HEK293 (cell line): ENCODE results near the gene ALKBH3.

ENCODE experiments used
- GLI4 ChIP-seq: fragments of 450-650 bp; formaldehyde crosslinking; IDR thresholded peaks from 2 replicates; pipeline ENCODE4 v1.5.1; 2016; ENCODE audit warnings: missing biosample characterization, missing genetic modification characterization
- RBAK ChIP-seq: fragments of 450-650 bp; formaldehyde crosslinking; IDR thresholded peaks from 2 replicates; pipeline ENCODE4 v1.5.1; 2016; ENCODE audit warnings: missing biosample characterization, missing genetic modification characterization
- ZNF223 ChIP-seq: fragments of 450-650 bp; formaldehyde crosslinking; IDR thresholded peaks from 2 replicates; pipeline ENCODE4 v1.5.1; 2016; ENCODE audit warnings: missing biosample characterization, missing genetic modification characterization
- ZNF416 ChIP-seq: fragments of 450-650 bp; formaldehyde crosslinking; IDR thresholded peaks from 2 replicates; pipeline ENCODE4 v1.5.1; 2016; ENCODE audit warnings: missing biosample characterization, missing genetic modification characterization
- TF ChIP-seq, protein P1 (sequence below): fragments of 450-650 bp; formaldehyde crosslinking; IDR thresholded peaks from 2 replicates; pipeline ENCODE4 v1.5.1; 2016; ENCODE audit warnings: missing biosample characterization, missing genetic modification characterization

DNA sequence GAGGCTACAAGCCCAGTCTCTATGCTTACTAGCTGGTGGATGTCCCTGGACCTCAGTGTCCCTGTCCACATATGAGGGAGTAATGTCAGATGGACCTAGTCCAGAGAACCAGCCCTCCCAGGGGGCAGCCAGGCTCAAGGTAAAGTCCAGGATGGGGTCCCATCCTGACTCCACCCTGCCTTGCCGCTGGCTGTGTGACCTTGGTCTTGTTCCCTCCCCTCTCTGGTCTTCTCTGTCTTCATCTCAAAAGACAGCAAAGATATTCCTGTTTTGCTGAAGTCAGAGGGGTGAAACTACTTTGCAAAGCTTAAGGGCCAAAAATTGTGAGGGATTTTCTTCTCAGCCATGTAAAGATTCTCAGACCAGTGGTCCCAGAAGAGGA is 52.6 kb downstream of the ALKBH3 start:
- TF ChIP-seq, protein P1, sequence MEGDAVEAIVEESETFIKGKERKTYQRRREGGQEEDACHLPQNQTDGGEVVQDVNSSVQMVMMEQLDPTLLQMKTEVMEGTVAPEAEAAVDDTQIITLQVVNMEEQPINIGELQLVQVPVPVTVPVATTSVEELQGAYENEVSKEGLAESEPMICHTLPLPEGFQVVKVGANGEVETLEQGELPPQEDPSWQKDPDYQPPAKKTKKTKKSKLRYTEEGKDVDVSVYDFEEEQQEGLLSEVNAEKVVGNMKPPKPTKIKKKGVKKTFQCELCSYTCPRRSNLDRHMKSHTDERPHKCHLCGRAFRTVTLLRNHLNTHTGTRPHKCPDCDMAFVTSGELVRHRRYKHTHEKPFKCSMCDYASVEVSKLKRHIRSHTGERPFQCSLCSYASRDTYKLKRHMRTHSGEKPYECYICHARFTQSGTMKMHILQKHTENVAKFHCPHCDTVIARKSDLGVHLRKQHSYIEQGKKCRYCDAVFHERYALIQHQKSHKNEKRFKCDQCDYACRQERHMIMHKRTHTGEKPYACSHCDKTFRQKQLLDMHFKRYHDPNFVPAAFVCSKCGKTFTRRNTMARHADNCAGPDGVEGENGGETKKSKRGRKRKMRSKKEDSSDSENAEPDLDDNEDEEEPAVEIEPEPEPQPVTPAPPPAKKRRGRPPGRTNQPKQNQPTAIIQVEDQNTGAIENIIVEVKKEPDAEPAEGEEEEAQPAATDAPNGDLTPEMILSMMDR = no peak
- no peak for TF ChIP-seq GLI4
- TF ChIP-seq ZNF416 (tag by site-specific recombination) = no peak
- TF ChIP-seq RBAK (tag by site-specific recombination) = no peak
- no peak for TF ChIP-seq ZNF223 (tag by site-specific recombination)
